Central memory CD4-positive, alpha-beta T cell (primary cell): ENCODE measurements around the gene NVL.
"Not testable (repeated sequence)": the region's sequence is repeated elsewhere in the genome, so short reads cannot be mapped to it uniquely, and the experiment has no call there.

Experiments
- DNase-seq: peaks from one replicate; pipeline ENCODE4 v3.0.0; 2022

NVL gene

GRCh38 chr1:224333939-224334786, 4.2 kb upstream of the NVL start:
- no peak for DNase-seq

- DNase-seq: peak; percentile 51
These were observed 3.4 kb upstream of the NVL start for GRCh38 chr1:224333309-224333926.

- DNase-seq: no peak
These were observed 1.9 kb upstream of the NVL start for GRCh38 chr1:224331824-224332223.

DNA sequence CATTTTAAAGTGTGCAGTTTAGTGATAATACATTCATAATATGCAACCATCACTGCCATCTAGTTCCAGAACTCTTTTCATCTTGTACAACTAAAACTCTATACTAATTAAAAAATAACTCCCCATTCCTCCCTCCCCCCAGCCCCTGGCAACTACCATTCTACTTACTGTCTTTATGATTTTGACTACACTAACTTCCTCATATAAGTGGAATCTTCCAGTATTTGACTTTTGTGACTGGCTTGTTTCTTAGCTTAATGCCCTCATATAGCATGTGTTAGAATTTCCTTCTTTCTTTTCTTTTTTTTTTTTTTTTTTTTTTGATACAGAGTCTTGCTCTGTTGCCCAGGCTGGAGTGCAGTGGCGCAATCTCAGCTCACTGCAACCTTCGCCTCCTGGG, 1.4 kb upstream of the NVL start:
- DNase-seq: no peak

GRCh38 chr1:224329484-224329841, 509 bp downstream of the NVL start:
- no peak for DNase-seq

- DNase-seq: no peak
These were observed 1.3 kb downstream of the NVL start for GRCh38 chr1:224328644-224329043.

DNA sequence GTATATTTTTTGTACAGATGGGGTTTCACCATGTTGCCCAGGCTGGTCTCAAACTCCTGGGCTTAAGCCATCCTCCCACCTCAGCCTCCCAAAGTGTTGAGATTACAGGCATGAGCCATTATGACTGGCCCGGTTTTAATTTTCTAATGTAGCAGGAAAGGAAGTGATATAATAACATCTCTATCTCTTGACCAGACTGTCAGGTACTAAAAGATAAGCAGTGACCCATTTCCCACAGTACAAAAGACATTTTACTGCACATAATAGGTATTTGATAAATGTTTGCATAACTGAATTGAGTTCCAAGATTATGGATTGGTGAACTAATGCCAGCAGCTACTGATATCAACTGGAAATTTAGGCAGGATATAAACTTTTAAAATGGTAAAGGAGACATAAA, 4.0 kb downstream of the NVL start:
- DNase-seq: no peak

- DNase-seq: no peak
These were observed 8.3 kb downstream of the NVL start for GRCh38 chr1:224321706-224322105.

- no peak for DNase-seq
These were observed 12.5 kb downstream of the NVL start for GRCh38 chr1:224317383-224318045.

DNA sequence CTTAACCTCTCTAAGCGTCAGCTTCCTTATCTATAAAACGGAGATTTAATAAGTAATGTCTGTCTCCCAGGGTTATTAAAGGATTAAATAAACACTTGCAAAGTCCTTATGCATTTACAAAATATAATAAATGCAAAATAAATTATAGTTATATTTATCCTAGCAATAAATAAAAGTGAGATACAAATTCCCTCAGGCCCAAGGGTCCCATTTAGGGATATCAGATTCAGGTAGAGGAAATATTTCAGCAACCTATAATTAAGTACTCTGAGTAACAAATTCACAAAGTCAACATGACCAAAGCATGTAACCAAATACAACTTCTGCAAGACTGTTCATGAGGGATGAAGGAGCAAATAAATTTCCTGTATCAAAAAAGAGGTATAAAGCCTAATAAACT, 17.9 kb downstream of the NVL start:
- DNase-seq: no peak

DNA sequence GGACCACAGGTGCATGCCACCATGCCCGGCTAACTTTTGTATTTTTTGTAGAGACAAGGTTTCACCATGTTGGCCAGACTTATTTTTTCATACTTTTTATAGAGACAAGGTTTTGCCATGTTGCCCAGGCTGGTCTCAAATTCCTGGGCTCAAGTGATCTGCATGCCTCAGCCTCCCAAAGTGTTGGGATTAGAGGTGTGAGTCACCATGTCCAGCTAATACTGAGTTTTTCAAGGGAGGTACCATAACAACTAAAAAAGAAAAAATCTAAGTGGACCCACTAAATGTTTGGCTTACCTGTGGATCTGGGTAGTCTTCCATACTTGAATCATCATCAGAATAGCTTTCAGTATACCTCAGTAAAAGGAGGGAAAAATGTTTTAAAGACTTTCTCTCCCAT, 18.5 kb downstream of the NVL start:
- DNase-seq: not testable (repeated sequence)

DNA sequence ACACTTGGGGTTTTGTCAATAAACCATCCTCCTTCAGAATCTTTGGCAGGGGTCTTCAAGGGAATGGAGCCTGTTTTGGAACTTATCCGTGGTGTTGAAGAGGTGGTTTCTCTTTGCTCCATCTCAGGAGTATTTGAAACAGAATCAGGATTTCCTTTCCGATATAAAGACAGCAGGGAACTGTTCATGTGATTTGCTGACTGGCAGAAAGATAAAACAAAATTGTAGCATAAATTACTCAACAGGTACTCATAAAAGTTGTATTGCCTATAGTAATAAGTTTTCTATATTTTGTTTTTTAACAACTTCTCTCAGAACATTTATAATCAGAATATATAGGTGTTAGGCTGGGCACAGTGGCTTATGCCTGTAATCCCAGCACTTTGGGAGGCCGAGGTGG, 21.9 kb downstream of the NVL start:
- no peak for DNase-seq

GRCh38 chr1:224304767-224305166, 25.2 kb downstream of the NVL start:
- no peak for DNase-seq

GRCh38 chr1:224302947-224303346, 27.0 kb downstream of the NVL start:
- DNase-seq: no peak

- no peak for DNase-seq
These were observed 28.6 kb downstream of the NVL start for GRCh38 chr1:224301391-224301790.

GRCh38 chr1:224300346-224300745, 29.6 kb downstream of the NVL start:
- no peak for DNase-seq

- no peak for DNase-seq
These were observed 31.3 kb downstream of the NVL start for GRCh38 chr1:224298346-224299330.

GRCh38 chr1:224294775-224295174, 35.2 kb downstream of the NVL start:
- no peak for DNase-seq

- DNase-seq: no peak
These were observed 37.6 kb downstream of the NVL start for GRCh38 chr1:224292419-224292818.

DNA sequence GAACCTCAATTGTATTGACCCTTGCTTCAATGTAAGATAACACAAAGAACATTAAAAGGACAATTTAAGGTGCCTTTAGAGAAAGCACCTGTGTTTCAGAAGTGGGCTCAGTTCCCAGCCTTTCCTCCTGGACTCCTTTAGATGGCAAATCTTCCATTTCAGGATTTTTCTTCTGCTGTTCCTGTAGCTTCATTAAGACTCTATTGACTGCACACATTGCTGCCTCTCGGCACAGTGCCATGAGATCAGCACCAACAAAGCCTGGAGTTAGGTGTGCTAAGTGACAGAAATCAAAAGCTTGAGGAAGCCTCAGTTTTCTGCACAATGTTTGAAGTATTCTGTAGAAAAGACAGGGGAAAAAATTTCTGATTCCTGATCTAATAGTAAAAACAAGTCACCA, 40.6 kb downstream of the NVL start:
- no peak for DNase-seq

GRCh38 chr1:224287714-224288113, 42.3 kb downstream of the NVL start:
- DNase-seq: no peak

DNA sequence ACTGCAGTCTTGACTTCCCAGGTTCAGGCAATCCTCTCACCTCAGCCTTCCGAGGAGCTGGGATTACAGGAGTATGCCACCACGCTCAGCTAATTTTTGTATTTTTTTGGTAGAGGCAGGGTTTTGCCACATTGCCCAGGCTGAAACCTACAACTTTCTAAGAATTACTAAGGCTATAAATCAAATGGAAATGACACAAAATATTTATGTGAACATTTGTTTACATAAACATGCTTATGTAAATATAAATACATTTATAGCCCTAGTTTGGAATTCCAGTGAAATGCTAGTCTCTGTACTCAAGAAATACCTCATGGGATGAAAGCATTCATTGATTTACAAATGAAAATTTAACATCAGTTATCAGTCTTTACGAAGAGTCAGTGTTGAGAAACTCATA, 47.8 kb downstream of the NVL start:
- DNase-seq: no peak
